GM23248 (cell line): Measurements from ENCODE around the gene RHOXF1.

ENCODE experiments used
- EZH2 ChIP-seq: fragments of 200-600 bp; sonication (generic); IDR thresholded peaks from 2 replicates; pipeline ENCODE4 v1.6.1; 2018; ENCODE audit warnings: antibody characterized with exemption, mild to moderate bottlenecking; ENCODE audit not compliant: insufficient read depth, poor library complexity, severe bottlenecking
- EZH2phosphoT487 ChIP-seq: fragments of 200-600 bp; sonication (generic); IDR thresholded peaks from 2 replicates; pipeline ENCODE4 v1.6.1; 2018; ENCODE audit warnings: antibody characterized with exemption, moderate library complexity, mild to moderate bottlenecking, low read depth; ENCODE audit not compliant: insufficient read depth

DNA sequence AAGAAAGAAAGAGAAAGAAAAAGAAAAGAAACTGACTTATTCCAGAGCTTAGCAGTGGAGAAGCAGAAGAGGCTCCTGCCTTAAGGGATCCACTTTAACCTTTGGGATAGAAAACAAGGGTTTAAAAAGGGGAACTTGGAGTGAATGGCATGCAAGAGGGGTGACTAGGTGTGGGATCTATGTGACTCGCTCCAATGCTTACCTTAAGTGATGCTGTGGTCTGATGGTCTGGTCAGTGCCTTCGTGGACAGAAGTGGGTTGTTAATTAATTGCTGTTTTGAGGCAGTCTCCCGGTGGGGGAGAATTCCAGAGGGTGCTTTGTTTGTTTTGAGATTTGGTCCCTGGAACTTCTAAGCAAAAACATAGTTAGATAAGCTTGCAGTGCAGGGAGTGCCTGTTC is 21.1 kb upstream of the RHOXF1 start:
- TF ChIP-seq EZH2phosphoT487 = no peak
- TF ChIP-seq EZH2 = no peak
